ENCODE results near the gene KIRREL3.
A peak's percentile ranks its signal among the peaks of the same experiment; 100 is the strongest.
"Not testable (repeated sequence)": the region's sequence is repeated elsewhere in the genome, so short reads cannot be mapped to it uniquely, and the experiment has no call there.

Gene KIRREL3

GRCh38 chr11:126408901-126409619 is 591.5 kb downstream of the KIRREL3 start:
- no peak for DNase-seq

- no peak for DNase-seq
Observed at GRCh38 chr11:126408496-126408895, 592.1 kb downstream of the KIRREL3 start.

- DNase-seq = no peak
Observed at GRCh38 chr11:126407682-126408288, 592.8 kb downstream of the KIRREL3 start.

- no peak for DNase-seq
Observed at GRCh38 chr11:126407101-126407521, 593.5 kb downstream of the KIRREL3 start.

- DNase-seq = no peak
Observed at GRCh38 chr11:126406368-126406767, 594.2 kb downstream of the KIRREL3 start.

GRCh38 chr11:126405906-126406305 is 594.7 kb downstream of the KIRREL3 start:
- no peak for DNase-seq

GRCh38 chr11:126405374-126405773 is 595.2 kb downstream of the KIRREL3 start:
- DNase-seq = no peak

GRCh38 chr11:126404367-126404766 is 596.2 kb downstream of the KIRREL3 start:
- no peak for DNase-seq

- DNase-seq = no peak
Observed at GRCh38 chr11:126403658-126404057, 596.9 kb downstream of the KIRREL3 start.

GRCh38 chr11:126403022-126403581 is 597.5 kb downstream of the KIRREL3 start:
- no peak for DNase-seq

GRCh38 chr11:126400479-126400878 is 600.1 kb downstream of the KIRREL3 start:
- DNase-seq = no peak

- no peak for DNase-seq
Observed at GRCh38 chr11:126400019-126400418, 600.6 kb downstream of the KIRREL3 start.

- no peak for DNase-seq
Observed at GRCh38 chr11:126398721-126399120, 601.8 kb downstream of the KIRREL3 start.

GRCh38 chr11:126398296-126398695 is 602.3 kb downstream of the KIRREL3 start:
- no peak for DNase-seq

- DNase-seq = no peak
Observed at GRCh38 chr11:126396965-126397364, 603.6 kb downstream of the KIRREL3 start.

GRCh38 chr11:126396266-126396665 is 604.3 kb downstream of the KIRREL3 start:
- not testable (repeated sequence) for DNase-seq

GRCh38 chr11:126395784-126396183 is 604.8 kb downstream of the KIRREL3 start:
- DNase-seq = not testable (repeated sequence)

- DNase-seq = not testable (repeated sequence)
Observed at GRCh38 chr11:126394634-126395072, 605.9 kb downstream of the KIRREL3 start.

GRCh38 chr11:126394036-126394435 is 606.5 kb downstream of the KIRREL3 start:
- DNase-seq = no peak

- DNase-seq = no peak
Observed at GRCh38 chr11:126393143-126393542, 607.4 kb downstream of the KIRREL3 start.

GRCh38 chr11:126392633-126393013 is 607.9 kb downstream of the KIRREL3 start:
- DNase-seq = peak; percentile 94

- peak; percentile 91 for DNase-seq
Observed at GRCh38 chr11:126391970-126392632, 608.5 kb downstream of the KIRREL3 start.

- no peak for DNase-seq
Observed at GRCh38 chr11:126391286-126391954, 609.1 kb downstream of the KIRREL3 start.

Measured in OCI-M1 (cell line).